ENCODE measurements around the gene PGAP2. TPM values are rescaled to one million over a fixed set of nuclear protein-coding genes. Genes with fewer than 3 reads are reported as not detected.
"Not testable (repeated sequence)": the region's sequence is repeated elsewhere in the genome, so short reads cannot be mapped to it uniquely, and the experiment has no call there.

Gene PGAP2
- 10 to 100 TPM; 33.6 to 39.2 TPM for total RNA-seq

GRCh38 chr11:3807909-3808860 is at the start of gene PGAP2:
Gene PGAP2, plus strand, starts transcription at chr11:3808560. Its CDS starts 2,700 bp downstream, at chr11:3811260.
- H3K27me3 Mint-ChIP-seq: no peaks in the 10 kb centered on the region
- peaks cover 24% of the 10 kb centered on the region for H3K4me1 Mint-ChIP-seq
- intact Hi-C loops (cut with DNase I, micrococcal nuclease): loop anchor here (1.0 to 10.0 kb wide), 8 partner anchors 11 to 353 kb away; partner anchors contain the start of gene NUP98 (in 2 of the 2)
- peak within 1 kb of the TSS; percentile 93 for H3K4me3 Mint-ChIP-seq
- peak within 1 kb of the TSS; percentile 94 for H3K27ac Mint-ChIP-seq
- DNase-seq: peak; percentile 77
- ChIA-PET POLR2A (interaction anchor here (1.2 to 1.8 kb wide), 2 partner anchors 10 to 29 kb away, joined by 3 to 5 read pairs; partner anchors contain the start of gene NUP98), CTCF (interaction anchor here (0.6 to 5.5 kb wide), 41 partner anchors 10 to 293 kb away, joined by 3 to 47 read pairs (median 4); partner anchors contain the start of gene NUP98)
- ATAC-seq: peak; percentile 78
- H3K36me3 Mint-ChIP-seq (ENCODE audit: low read depth): peaks cover 3% of the 10 kb centered on the region
- H3K9me3 Mint-ChIP-seq (ENCODE audit: low read depth): no peaks in the 10 kb centered on the region

- ChIA-PET POLR2A (no interaction called here), CTCF (no interaction called here)
- intact Hi-C loops (cut with DNase I, micrococcal nuclease): no loop called here
- Mint-ChIP-seq H3K27ac (no peak overlapping the region), H3K36me3 (ENCODE audit: low read depth) (peaks cover 55% of the 10 kb centered on the region), H3K4me3 (no peak overlapping the region), H3K27me3 (no peaks in the 10 kb centered on the region), H3K9me3 (ENCODE audit: low read depth) (no peaks in the 10 kb centered on the region), H3K4me1 (no peaks in the 10 kb centered on the region)
- ATAC-seq: no peak
- no peak for DNase-seq
Observed at GRCh38 chr11:3764266-3764665, 44.1 kb upstream of the PGAP2 start.

GRCh38 chr11:3766836-3767235 is 41.5 kb upstream of the PGAP2 start:
- intact Hi-C loops (cut with DNase I, micrococcal nuclease): not testable (repeated sequence)
- peaks cover 61% of the 10 kb centered on the region for H3K36me3 Mint-ChIP-seq (ENCODE audit: low read depth)

DNA sequence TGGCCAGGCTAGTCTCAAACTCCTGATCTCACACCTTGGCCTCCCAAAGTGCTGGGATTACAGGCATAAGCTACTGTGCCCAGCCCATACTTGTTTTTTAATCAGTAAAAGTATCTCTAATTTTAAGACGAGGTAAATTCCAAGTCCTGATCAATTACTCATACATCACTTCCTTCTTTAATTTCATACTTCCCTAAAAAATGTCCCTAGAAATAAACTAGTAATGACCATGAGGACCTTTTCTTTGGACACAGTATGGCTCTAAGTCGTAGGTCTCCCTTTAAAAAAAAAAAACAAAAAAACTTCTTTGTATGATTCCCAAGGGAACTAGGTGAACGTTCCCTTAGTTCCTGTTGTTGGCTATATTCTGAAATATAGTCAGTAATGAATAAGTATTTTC is 40.8 kb upstream of the PGAP2 start:
- peaks cover 61% of the 10 kb centered on the region for H3K36me3 Mint-ChIP-seq (ENCODE audit: low read depth)
- POLR2A ChIA-PET: interaction anchor here (0.6 kb wide), 1 partner anchor 351 kb away, joined by 3 read pairs; no protein-coding TSS in a partner anchor
- H3K9me3 Mint-ChIP-seq (ENCODE audit: low read depth): no peaks in the 10 kb centered on the region
- H3K27me3 Mint-ChIP-seq: no peaks in the 10 kb centered on the region
- DNase-seq (no peak), ATAC-seq (no peak)
- intact Hi-C loops (cut with DNase I, micrococcal nuclease): no loop called here
- CTCF ChIA-PET: interaction anchor here (0.6 kb wide), 1 partner anchor 18 kb away, joined by 4 read pairs; no protein-coding TSS in a partner anchor
- no peak overlapping the region for H3K27ac Mint-ChIP-seq
- H3K4me3 Mint-ChIP-seq: no peak overlapping the region
- H3K4me1 Mint-ChIP-seq: no peaks in the 10 kb centered on the region

More at GRCh38 chr11:3766836-3767235, 41.5 kb upstream of the PGAP2 start:
- H3K9me3 Mint-ChIP-seq (ENCODE audit: low read depth); ATAC-seq; CTCF ChIA-PET; H3K4me3 Mint-ChIP-seq; H3K27me3 Mint-ChIP-seq; DNase-seq; H3K4me1 Mint-ChIP-seq; POLR2A ChIA-PET; H3K27ac Mint-ChIP-seq: not testable (repeated sequence)

GRCh38 chr11:3773180-3773579 is 35.2 kb upstream of the PGAP2 start:
- ChIA-PET POLR2A (interaction anchor here (0.6 kb wide), 1 partner anchor 13 kb away, joined by 4 read pairs; no protein-coding TSS in a partner anchor), CTCF (interaction anchor here (0.6 to 2.2 kb wide), 5 partner anchors 14 to 299 kb away, joined by 3 to 11 read pairs (median 3); no protein-coding TSS in a partner anchor)
- peaks cover 58% of the 10 kb centered on the region for H3K36me3 Mint-ChIP-seq (ENCODE audit: low read depth)
- H3K4me3 Mint-ChIP-seq: no peak overlapping the region
- no peaks in the 10 kb centered on the region for H3K27me3 Mint-ChIP-seq
- no peak for DNase-seq
- intact Hi-C loops (cut with DNase I, micrococcal nuclease): loop anchor here in 1 of 2 experiments (5.0 kb wide), 1 partner anchor 236 kb away; no protein-coding TSS in a partner anchor
- ATAC-seq: no peak
- H3K27ac Mint-ChIP-seq: no peak overlapping the region
- no peaks in the 10 kb centered on the region for H3K4me1 Mint-ChIP-seq
- H3K9me3 Mint-ChIP-seq (ENCODE audit: low read depth): no peaks in the 10 kb centered on the region

- no peak for DNase-seq
- ChIA-PET POLR2A (no interaction called here), CTCF (interaction anchor here (0.6 to 1.3 kb wide), 2 partner anchors 32 to 115 kb away, joined by 3 to 4 read pairs; partner anchors contain the start of gene PGAP2)
- no peaks in the 10 kb centered on the region for H3K27me3 Mint-ChIP-seq
- H3K4me1 Mint-ChIP-seq: no peaks in the 10 kb centered on the region
- H3K9me3 Mint-ChIP-seq (ENCODE audit: low read depth): no peaks in the 10 kb centered on the region
- no peak overlapping the region for H3K4me3 Mint-ChIP-seq
- intact Hi-C loops (cut with DNase I, micrococcal nuclease): no loop called here
- no peak for ATAC-seq
- peaks cover 63% of the 10 kb centered on the region for H3K36me3 Mint-ChIP-seq (ENCODE audit: low read depth)
- no peak overlapping the region for H3K27ac Mint-ChIP-seq
Observed at GRCh38 chr11:3775736-3776406, 32.5 kb upstream of the PGAP2 start.

GRCh38 chr11:3781423-3781822 is 26.9 kb upstream of the PGAP2 start:
- Mint-ChIP-seq H3K27ac (peak overlapping the region; percentile 72), H3K36me3 (ENCODE audit: low read depth) (peaks cover 51% of the 10 kb centered on the region), H3K4me1 (peaks cover 47% of the 10 kb centered on the region), H3K9me3 (ENCODE audit: low read depth) (no peaks in the 10 kb centered on the region), H3K27me3 (no peaks in the 10 kb centered on the region), H3K4me3 (no peak overlapping the region)
- no peak for ATAC-seq
- no peak for DNase-seq
- intact Hi-C loops (cut with DNase I, micrococcal nuclease): no loop called here
- ChIA-PET CTCF (interaction anchor here (1.2 to 3.4 kb wide), 2 partner anchors 27 to 28 kb away, joined by 3 to 17 read pairs; partner anchors contain the start of gene PGAP2), POLR2A (interaction anchor here (0.6 kb wide), 1 partner anchor 31 kb away, joined by 3 read pairs; no protein-coding TSS in a partner anchor)

DNA sequence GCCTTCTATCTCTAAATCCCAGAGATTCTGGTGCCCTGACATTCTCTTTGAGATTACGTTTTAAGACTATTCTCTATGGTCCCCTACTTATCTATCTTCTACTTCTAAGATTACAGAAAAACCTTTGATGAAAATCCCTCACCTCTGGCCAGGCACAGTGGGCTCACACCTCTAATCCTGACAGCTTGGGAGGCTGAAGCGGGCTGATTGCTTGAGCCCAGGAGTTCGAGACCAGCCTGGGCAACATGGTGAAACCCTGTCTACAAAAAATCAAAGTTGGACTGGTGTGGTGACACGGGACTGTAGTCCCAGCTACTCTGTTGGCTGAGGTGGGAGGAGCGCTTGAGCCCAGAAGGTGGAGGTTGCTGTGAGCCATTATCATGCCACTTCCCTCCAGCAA is 25.4 kb upstream of the PGAP2 start:
- Mint-ChIP-seq H3K9me3 (ENCODE audit: low read depth) (no peaks in the 10 kb centered on the region), H3K27ac (peak overlapping the region; percentile 78), H3K27me3 (no peaks in the 10 kb centered on the region), H3K36me3 (ENCODE audit: low read depth) (peaks cover 56% of the 10 kb centered on the region), H3K4me1 (peaks cover 62% of the 10 kb centered on the region), H3K4me3 (no peak overlapping the region)
- no peak for DNase-seq
- POLR2A ChIA-PET: no interaction called here
- CTCF ChIA-PET: interaction anchor here (1.0 to 3.4 kb wide), 2 partner anchors 17 to 26 kb away, joined by 4 to 17 read pairs; partner anchors contain the start of gene PGAP2
- intact Hi-C loops (cut with DNase I, micrococcal nuclease): no loop called here
- ATAC-seq: no peak

- ChIA-PET POLR2A (no interaction called here), CTCF (interaction anchor here (0.6 to 3.4 kb wide), 4 partner anchors 15 to 289 kb away, joined by 3 to 17 read pairs (median 10); partner anchors contain the start of gene PGAP2)
- ATAC-seq: no peak
- no peak for DNase-seq
- Mint-ChIP-seq H3K4me1 (peaks cover 65% of the 10 kb centered on the region), H3K9me3 (ENCODE audit: low read depth) (no peaks in the 10 kb centered on the region), H3K27ac (peak overlapping the region; percentile 76), H3K27me3 (no peaks in the 10 kb centered on the region), H3K4me3 (no peak overlapping the region), H3K36me3 (ENCODE audit: low read depth) (peaks cover 53% of the 10 kb centered on the region)
- intact Hi-C loops (cut with DNase I, micrococcal nuclease): loop anchor here in 1 of 2 experiments (2.0 kb wide), 1 partner anchor 25 kb away; the partner anchor contains the start of gene PGAP2
Observed at GRCh38 chr11:3783611-3784010, 24.7 kb upstream of the PGAP2 start.

DNA sequence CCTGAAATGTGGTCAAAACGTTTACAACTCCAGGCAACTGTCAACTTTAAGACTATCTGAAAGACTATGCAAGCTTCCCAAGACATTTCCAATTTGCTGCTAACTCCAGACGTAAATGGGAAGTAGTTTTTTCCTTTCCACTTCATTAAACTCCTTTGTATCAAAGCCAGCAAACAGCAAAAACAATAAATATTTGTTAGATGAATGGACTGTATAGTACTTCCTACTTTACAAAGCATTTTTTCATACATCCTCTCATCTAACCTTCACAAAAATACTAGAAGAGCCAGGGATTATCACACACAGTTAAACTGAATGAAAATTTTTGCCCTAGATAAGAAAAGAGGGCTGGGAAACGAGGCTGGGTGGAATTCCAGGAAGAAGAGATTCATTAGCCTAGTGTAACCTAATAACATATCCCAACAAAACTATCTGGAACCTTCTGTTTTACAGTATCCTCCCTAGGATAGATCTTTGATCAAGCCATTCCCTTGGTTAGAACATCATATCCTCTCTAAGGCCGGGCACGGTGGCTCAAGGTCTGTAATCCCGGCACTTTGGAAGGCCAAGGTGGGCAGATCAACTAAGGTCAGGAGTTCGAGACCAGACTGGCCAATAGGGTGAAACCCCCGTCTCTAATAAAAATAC is 21.5 kb upstream of the PGAP2 start:
- no peaks in the 10 kb centered on the region for H3K27me3 Mint-ChIP-seq
- intact Hi-C loops (cut with DNase I, micrococcal nuclease): no loop called here
- CTCF ChIA-PET: interaction anchor here (0.6 to 1.9 kb wide), 3 partner anchors 14 to 22 kb away, joined by 3 to 16 read pairs (median 4); partner anchors contain the start of gene PGAP2
- ATAC-seq (no peak), DNase-seq (no peak)
- H3K9me3 Mint-ChIP-seq (ENCODE audit: low read depth): no peaks in the 10 kb centered on the region
- H3K36me3 Mint-ChIP-seq (ENCODE audit: low read depth): peaks cover 41% of the 10 kb centered on the region
- POLR2A ChIA-PET: no interaction called here
- peaks cover 76% of the 10 kb centered on the region for H3K4me1 Mint-ChIP-seq
- H3K4me3 Mint-ChIP-seq: no peak overlapping the region
- H3K27ac Mint-ChIP-seq: peak overlapping the region; percentile 22
